Stimulated activated CD8-positive, alpha-beta memory T cell treated with anti-CD3 and anti-CD28 coated beads, Interleukin-2, amount 100 ng/mL, for 48 hours (primary cell): ENCODE results near the gene CFAP57.

ENCODE experiments used
- DNase-seq, 2 donors: peaks; one replicate each; pipeline ENCODE4 v3.0.0-alpha.2; 2020; ENCODE audit warnings: low read depth in 2 of 2

The CFAP57 gene

DNA sequence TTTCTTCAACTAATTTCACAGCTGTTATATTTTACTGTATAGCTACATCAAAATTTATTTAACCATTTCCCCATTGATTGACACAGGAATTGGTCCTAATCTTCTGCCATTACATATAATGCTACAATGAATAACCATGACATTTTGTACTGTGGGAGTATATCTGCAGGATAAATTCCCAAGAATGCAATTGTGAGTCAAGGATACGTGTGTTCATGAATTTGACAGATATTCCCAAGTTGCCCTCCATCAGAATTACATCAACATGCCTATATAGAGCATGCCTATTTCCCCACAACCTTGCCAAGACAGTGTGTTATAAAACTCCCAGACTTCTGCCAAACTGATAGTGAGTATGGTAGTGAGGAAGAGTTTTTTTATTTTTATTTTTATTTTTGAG lies 125.9 kb downstream of the CFAP57 start:
- DNase-seq, result no peak

DNA sequence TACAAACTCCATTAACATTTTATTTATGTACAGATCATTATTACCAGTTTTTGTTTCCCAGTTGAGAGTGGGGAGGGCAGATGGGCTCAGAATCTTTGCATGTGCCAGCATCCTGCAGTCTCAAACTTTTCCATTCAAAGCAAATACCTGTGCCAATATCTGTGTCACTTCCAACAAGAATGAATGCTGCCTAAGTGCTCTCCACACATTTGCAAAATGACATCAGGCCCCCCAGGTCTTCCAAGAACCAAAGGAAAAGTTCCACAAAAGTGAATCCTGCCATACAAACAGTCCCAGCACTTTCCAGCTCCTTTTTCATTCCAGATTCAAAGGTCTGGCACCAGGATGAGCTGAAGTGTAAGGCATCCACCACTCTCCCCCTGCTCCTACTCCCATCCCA lies 127.0 kb downstream of the CFAP57 start:
- DNase-seq, result no peak

DNA sequence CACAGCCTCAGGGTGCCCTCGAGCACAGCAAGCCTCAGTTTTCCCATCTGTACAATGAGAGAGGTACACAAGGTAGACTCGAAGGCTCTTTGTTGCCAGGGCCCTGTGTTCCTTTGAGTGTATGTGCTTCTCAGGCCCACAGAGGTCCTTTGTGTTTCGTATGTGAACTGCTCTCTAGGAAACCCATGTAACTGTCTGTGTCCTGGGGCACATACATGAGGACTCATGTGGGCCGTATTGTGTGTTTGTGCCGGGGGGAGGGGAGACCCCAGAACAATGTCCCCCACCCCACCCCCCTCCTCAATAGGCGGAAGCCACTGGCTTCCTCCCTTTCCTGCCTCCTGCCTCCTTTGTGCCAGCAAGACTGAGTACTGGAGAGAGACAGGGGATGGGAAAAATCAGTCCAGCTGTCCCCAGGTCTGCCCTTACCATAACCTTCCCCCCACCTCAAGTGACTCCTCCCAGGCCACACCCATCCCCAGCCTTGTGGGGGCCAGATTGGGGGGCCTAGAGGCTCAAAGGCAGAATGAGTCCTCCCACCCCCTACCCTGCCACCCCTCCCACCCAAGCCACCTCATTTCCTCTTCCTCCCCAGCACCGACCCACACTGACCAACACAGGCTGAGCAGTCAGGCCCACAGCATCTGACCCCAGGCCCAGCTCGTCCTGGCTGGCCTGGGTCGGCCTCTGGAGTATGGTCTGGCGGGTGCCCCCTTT lies 128.4 kb downstream of the CFAP57 start, which contains the start of gene TIE1:
Gene TIE1, plus strand, starts transcription at position 605 of the 717 bp plus-strand sequence. Its CDS starts 90 bp downstream, at position 695.
- DNase-seq, result no peak

DNA sequence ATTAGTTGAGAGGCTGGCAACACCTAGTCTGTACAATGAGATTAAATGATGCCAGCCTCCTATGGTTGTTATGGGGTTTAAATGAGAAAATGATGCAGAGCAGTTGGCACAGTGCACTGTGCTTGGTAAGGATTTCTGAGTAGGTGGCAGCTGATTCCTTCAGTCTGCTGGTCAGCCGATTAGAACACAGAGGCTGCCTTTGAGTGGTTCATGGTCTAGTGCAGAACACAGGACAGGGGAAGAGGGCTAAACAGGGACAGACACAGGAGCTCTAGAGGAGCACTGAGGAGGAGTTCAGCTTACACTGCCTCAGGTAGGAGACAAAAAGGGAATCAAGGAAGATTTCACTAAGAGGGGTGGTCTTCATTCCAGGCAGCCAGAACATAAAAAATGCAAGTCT lies 130.1 kb downstream of the CFAP57 start:
- DNase-seq, result no peak

DNA sequence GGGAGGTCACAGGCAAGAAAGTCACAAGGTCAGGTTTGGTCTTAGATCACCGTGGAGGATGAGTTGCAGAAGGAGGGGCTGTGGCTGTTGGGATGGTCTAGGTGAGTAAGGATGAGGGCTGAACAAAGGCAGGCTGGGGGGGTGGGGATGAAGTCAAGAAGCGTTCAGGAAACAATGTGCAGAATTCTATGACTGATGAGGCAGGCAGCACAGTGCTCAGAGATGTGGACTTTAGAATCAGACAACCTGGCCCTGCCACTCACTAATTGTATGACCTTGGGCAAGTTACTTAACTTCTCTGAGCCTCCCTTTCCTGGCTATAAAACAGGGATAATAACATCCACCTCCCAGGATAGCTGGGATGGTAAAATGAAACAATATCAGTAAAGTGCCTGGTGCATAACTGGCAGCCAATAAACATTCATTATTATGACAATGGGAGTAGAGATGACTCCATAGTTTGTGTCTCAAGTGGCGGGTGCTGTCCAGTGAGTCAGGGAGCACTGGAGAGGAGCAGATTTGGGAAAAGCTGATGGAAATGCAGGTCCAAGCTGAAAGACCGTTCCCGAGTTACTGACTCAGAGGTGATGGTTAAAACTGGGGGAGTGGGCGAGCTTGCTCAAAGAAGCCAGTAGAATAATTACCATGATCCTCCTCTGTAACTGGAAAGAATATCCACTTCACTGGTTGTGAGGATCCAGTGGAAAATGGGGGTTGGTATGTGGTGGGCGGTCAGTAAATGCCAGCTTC lies 130.8 kb downstream of the CFAP57 start:
- DNase-seq, result no peak

DNA sequence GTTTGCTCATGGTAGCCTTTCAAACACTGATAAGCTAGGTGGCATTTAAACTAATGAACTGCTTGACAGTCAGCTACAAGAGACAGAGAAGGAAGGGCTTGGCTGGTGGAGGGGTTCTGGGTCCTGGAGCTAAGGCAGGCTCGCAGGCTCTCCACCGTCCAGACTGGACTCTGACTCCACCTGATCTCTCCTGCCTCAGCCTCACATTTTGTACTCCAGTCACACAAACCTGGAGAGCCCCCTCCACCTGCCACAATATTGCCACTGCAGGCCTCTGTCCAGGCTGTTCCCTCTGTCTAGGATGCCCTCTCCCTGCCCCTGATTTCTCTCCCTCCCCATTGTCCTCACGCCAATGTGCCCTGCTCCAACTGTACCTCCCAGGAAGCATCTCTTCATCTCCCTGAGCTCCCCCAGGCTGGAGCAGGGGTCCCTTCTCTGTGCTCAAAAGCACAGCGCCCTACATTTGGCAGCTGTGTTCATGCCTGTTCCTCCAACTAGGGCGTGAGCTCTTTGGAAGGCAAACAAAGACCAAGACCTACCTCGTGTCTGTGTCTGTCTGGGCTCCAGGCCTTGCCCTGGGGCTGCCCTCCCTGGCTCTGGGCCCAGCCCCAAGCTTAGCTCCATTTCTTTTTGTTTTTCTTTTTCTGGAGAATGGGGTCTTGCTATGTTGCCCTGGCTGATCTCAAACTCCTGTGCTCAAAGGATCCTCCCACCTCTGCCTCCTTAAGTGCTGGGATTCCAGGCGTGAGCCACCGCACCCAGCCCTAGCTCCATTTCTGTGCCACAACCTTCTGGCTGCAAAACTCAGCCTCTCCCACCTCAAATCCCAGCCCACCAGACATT lies 131.6 kb downstream of the CFAP57 start:
- DNase-seq, result no peak
